Measurements from ENCODE around the gene USP17L30.
"Not testable (repeated sequence)": the region's sequence is repeated elsewhere in the genome, so short reads cannot be mapped to it uniquely, and the experiment has no call there.

DNA sequence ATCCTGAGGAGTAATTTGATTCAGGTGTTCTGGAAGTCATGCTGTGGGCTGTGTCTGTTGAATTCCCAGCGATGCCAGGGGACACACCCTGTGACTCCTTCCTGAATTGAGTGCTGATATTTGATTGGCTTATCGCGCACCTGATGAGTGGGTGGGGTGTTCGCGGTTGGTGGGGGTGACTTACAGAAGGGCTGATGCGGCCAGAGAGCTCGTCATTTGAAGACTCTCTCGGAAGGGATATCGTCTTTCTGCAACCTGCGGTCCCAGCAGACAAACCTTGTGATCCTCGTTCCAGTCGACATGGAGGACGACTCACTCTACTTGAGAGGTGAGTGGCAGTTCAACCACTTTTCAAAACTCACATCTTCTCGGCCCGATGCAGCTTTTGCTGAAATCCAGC, 28.6 kb upstream of the USP17L30 start, which contains the start of gene USP17L26:
- TF ChIP-seq, protein P1, sequence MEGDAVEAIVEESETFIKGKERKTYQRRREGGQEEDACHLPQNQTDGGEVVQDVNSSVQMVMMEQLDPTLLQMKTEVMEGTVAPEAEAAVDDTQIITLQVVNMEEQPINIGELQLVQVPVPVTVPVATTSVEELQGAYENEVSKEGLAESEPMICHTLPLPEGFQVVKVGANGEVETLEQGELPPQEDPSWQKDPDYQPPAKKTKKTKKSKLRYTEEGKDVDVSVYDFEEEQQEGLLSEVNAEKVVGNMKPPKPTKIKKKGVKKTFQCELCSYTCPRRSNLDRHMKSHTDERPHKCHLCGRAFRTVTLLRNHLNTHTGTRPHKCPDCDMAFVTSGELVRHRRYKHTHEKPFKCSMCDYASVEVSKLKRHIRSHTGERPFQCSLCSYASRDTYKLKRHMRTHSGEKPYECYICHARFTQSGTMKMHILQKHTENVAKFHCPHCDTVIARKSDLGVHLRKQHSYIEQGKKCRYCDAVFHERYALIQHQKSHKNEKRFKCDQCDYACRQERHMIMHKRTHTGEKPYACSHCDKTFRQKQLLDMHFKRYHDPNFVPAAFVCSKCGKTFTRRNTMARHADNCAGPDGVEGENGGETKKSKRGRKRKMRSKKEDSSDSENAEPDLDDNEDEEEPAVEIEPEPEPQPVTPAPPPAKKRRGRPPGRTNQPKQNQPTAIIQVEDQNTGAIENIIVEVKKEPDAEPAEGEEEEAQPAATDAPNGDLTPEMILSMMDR (IDR thresholded peaks at IDR 0.05), result not testable (repeated sequence)
- not testable (repeated sequence) for TF ChIP-seq POLR2A, EP300 (IDR thresholded peaks at IDR 0.05)

All from ovary (tissue), 3 donors.